Breast epithelium (tissue), 4 donors: ENCODE results near the gene SPPL3. TPM values are rescaled to one million over a fixed set of nuclear protein-coding genes. Genes with fewer than 3 reads are reported as not detected.

ENCODE experiments used
- DNase-seq, 2 donors: peaks; one replicate each; pipeline ENCODE4 v3.0.0-alpha.2; 2019; ENCODE audit warnings: low spot score in 2 of 2
- H3K27ac ChIP-seq, 2 donors: fragments of 200-600 bp; sonication (generic) in 1 of 2; one replicate each; pipeline ENCODE4 v1.5.1; 2016 to 2019; ENCODE audit warnings: mild to moderate bottlenecking in 1 of 2
- H3K27me3 ChIP-seq, 2 donors: fragments of 200-600 bp; sonication (generic) in 1 of 2; one replicate each; pipeline versions ENCODE4 v1.5.1 to v1.6.0; 2017 to 2019; ENCODE audit warnings: control low read depth in 1 of 2, mild to moderate bottlenecking in 1 of 2
- H3K36me3 ChIP-seq: fragments of 200-600 bp; one replicate; pipeline ENCODE4 v1.5.1; 2019
- H3K4me1 ChIP-seq, 2 donors: fragments of 200-600 bp; sonication (generic); one replicate each; pipeline ENCODE4 v1.5.1; 2016 to 2019; ENCODE audit warnings: control low read depth in 1 of 2
- H3K4me3 ChIP-seq, 3 donors: fragments of 200-600 bp; sonication (generic); 1 replicate in 2 of 3; 2 replicates in 1 of 3; pipeline ENCODE4 v1.5.1; 2016 to 2019; ENCODE audit warnings: mild to moderate bottlenecking in 3 of 3, moderate library complexity in 2 of 3
- H3K9me3 ChIP-seq, 2 donors: fragments of 200-600 bp; sonication (generic) in 1 of 2; one replicate each; pipeline ENCODE4 v1.5.1; 2016 to 2019; ENCODE audit warnings: control low read depth in 1 of 2
- POLR2A ChIP-seq: fragments of 450-650 bp; IDR thresholded peaks from one replicate; pipeline ENCODE4 v1.6.1; 2016; ENCODE audit warnings: antibody characterized with exemption, mild to moderate bottlenecking, moderate library complexity
- POLR2AphosphoS5 ChIP-seq, 3 donors: sonication (generic); formaldehyde crosslinking; IDR thresholded peaks; one replicate each; pipeline ENCODE4 v1.6.1; 2017; ENCODE audit warnings: antibody characterized with exemption in 3 of 3
- intact Hi-C: fragments of 100-400 bp; cut with DNase I; formaldehyde crosslinking; loops from one replicate; pipeline ENCODE4 v1.15.1; 2023; ENCODE audit warnings: low total_unique reads
- total RNA-seq, 3 donors: library from RNA; depleted of rRNA; stranded (reverse); fragments of >200 nt; gene quantifications; one replicate each; pipeline ENCODE4 v1.1.0, GENCODE V29; 2016
- TF ChIP-seq, protein P1 (sequence below), 3 donors: fragments of 450-650 bp; IDR thresholded peaks; one replicate each; pipeline ENCODE4 v1.5.1; 2016 to 2017; ENCODE audit warnings: antibody characterized with exemption in 3 of 3, mild to moderate bottlenecking in 3 of 3, moderate library complexity in 3 of 3

SPPL3 gene
- total RNA-seq, 3 donors from 2014 or later: 19.0 to 27.1 (median 22.0) TPM

- H3K9me3 ChIP-seq: peaks cover 0 to 5% of the 10 kb centered on the region in 2 donors
- H3K27ac ChIP-seq: no peak overlapping the region
- no peaks in the 10 kb centered on the region for H3K27me3 ChIP-seq
- TF ChIP-seq POLR2AphosphoS5 (IDR thresholded peaks at IDR 0.05) (no peak), POLR2A (no peak)
- TF ChIP-seq, protein P1, sequence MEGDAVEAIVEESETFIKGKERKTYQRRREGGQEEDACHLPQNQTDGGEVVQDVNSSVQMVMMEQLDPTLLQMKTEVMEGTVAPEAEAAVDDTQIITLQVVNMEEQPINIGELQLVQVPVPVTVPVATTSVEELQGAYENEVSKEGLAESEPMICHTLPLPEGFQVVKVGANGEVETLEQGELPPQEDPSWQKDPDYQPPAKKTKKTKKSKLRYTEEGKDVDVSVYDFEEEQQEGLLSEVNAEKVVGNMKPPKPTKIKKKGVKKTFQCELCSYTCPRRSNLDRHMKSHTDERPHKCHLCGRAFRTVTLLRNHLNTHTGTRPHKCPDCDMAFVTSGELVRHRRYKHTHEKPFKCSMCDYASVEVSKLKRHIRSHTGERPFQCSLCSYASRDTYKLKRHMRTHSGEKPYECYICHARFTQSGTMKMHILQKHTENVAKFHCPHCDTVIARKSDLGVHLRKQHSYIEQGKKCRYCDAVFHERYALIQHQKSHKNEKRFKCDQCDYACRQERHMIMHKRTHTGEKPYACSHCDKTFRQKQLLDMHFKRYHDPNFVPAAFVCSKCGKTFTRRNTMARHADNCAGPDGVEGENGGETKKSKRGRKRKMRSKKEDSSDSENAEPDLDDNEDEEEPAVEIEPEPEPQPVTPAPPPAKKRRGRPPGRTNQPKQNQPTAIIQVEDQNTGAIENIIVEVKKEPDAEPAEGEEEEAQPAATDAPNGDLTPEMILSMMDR (IDR thresholded peaks at IDR 0.05): no peak
- intact Hi-C loops: no loop called here
- H3K4me3 ChIP-seq: no peak overlapping the region
- H3K4me1 ChIP-seq: no peaks in the 10 kb centered on the region
- DNase-seq: no peak
- no peaks in the 10 kb centered on the region for H3K36me3 ChIP-seq
Observed at GRCh38 chr12:120790114-120790513, 114.0 kb downstream of the SPPL3 start.

- Histone ChIP-seq H3K27ac (no peak overlapping the region), H3K4me3 (no peak overlapping the region), H3K36me3 (peaks cover 3% of the 10 kb centered on the region), H3K4me1 (no peaks in the 10 kb centered on the region), H3K9me3 (no peaks in the 10 kb centered on the region), H3K27me3 (no peaks in the 10 kb centered on the region)
- TF ChIP-seq, protein P1 (IDR thresholded peaks at IDR 0.05): no peak
- no peak for TF ChIP-seq POLR2AphosphoS5 (IDR thresholded peaks at IDR 0.05)
- no peak for TF ChIP-seq POLR2A
- no peak for DNase-seq
- intact Hi-C loops: no loop called here
Observed at GRCh38 chr12:120787889-120788288, 116.3 kb downstream of the SPPL3 start.

DNA sequence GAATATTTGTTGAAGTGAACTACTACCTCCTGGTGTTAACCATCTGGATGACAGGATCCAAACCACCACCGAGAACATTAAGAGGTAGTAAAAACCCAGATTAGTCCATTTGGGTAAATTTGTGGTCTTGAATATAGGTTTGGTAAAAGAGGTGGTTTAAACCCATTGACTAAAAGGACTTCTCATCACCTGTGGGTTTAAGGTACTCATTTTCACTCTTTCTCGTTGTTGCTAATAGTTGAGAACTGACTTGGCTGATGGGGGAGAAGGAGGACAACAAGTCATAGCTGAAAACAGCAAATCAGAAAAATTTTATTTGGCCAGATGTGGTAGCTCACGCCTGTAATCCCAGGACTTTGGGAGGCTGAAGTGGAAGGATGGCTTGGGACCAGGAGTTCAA is 119.4 kb downstream of the SPPL3 start:
- no peak overlapping the region for H3K27ac ChIP-seq
- TF ChIP-seq POLR2AphosphoS5 (IDR thresholded peaks at IDR 0.05): no peak
- TF ChIP-seq, protein P1 (IDR thresholded peaks at IDR 0.05): no peak
- no peak for TF ChIP-seq POLR2A
- no peaks in the 10 kb centered on the region for H3K9me3 ChIP-seq
- H3K27me3 ChIP-seq: no peaks in the 10 kb centered on the region
- H3K4me1 ChIP-seq: no peaks in the 10 kb centered on the region
- H3K4me3 ChIP-seq: no peak overlapping the region
- H3K36me3 ChIP-seq: peaks cover 4% of the 10 kb centered on the region
- intact Hi-C loops: no loop called here
- DNase-seq: no peak

- intact Hi-C loops: no loop called here
- DNase-seq: no peak
- Histone ChIP-seq H3K27ac (peak overlapping the region in 1 of 2 donors; percentile 26), H3K4me1 (no peaks in the 10 kb centered on the region), H3K9me3 (no peaks in the 10 kb centered on the region), H3K4me3 (no peak overlapping the region), H3K36me3 (peaks cover 4% of the 10 kb centered on the region), H3K27me3 (no peaks in the 10 kb centered on the region)
- no peak for TF ChIP-seq POLR2AphosphoS5 (IDR thresholded peaks at IDR 0.05)
- TF ChIP-seq, protein P1 (IDR thresholded peaks at IDR 0.05): no peak
- no peak for TF ChIP-seq POLR2A
Observed at GRCh38 chr12:120783197-120783596, 121.0 kb downstream of the SPPL3 start.

DNA sequence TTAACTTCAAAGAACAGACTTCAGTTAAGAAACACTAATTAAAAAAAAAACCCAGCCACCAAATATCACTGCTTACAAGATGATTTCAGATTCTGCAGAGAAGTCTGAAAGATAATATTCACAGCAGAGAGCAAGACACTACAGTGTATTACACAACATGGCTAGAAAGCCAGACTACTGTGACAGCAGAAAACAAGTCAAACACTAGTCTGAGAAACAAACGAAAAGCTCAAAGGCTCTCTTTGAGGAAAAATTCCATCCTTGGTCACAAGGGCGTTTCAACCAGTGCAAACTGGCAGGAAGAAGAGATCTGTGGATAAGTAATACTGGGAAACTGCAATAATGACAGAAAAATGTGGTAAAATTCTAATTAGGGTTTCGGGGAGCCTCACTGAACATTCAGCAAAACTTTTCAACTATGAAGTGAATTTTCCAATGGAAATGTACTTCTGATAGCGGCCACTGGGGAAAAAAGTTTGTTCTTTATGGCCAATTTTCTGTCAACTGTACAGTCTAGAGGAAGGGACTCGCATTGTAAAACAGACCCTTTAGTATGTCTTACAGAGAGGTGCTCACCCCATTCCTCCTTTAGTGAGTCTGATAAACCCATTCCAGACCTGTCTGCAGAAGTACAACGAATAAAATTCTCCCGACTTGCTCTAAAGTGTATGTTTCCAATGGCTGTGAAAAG is 128.2 kb downstream of the SPPL3 start:
- Histone ChIP-seq H3K36me3 (no peaks in the 10 kb centered on the region), H3K27me3 (no peaks in the 10 kb centered on the region), H3K27ac (no peak overlapping the region), H3K9me3 (no peaks in the 10 kb centered on the region), H3K4me1 (no peaks in the 10 kb centered on the region), H3K4me3 (no peak overlapping the region)
- TF ChIP-seq POLR2AphosphoS5 (IDR thresholded peaks at IDR 0.05) (no peak), POLR2A (no peak)
- TF ChIP-seq, protein P1 (IDR thresholded peaks at IDR 0.05): no peak
- DNase-seq: no peak
- intact Hi-C loops: no loop called here
